HEK293 (cell line): ENCODE data around the gene BRI3BP.

Experiments used
- CTCF ChIP-seq: fragments of 450-650 bp; formaldehyde crosslinking; IDR thresholded peaks from 2 replicates; pipeline ENCODE4 v1.5.1; 2016; ENCODE audit warnings: missing biosample characterization, missing genetic modification characterization
- IKZF3 ChIP-seq: fragments of 450-650 bp; IDR thresholded peaks from 2 replicates; pipeline ENCODE4 v1.5.0; 2018; ENCODE audit warnings: missing biosample characterization, mild to moderate bottlenecking, missing genetic modification characterization, moderate library complexity
- PBX3 ChIP-seq: sonication (generic); formaldehyde crosslinking; IDR thresholded peaks from 2 replicates; pipeline ENCODE4 v1.8.1; 2022; ENCODE audit warnings: mild to moderate bottlenecking, moderate library complexity, missing genetic modification reagents
- REST ChIP-seq: fragments of 450-650 bp; formaldehyde crosslinking; IDR thresholded peaks from 2 replicates; pipeline ENCODE4 v1.5.1; 2016; ENCODE audit warnings: missing biosample characterization, missing genetic modification characterization
- ZBTB26 ChIP-seq: fragments of 450-650 bp; formaldehyde crosslinking; optimal IDR thresholded peaks from 2 replicates; pipeline ENCODE3; 2016; ENCODE audit warnings: missing biosample characterization, mild to moderate bottlenecking, missing genetic modification characterization
- ZNF121 ChIP-seq: fragments of 450-650 bp; formaldehyde crosslinking; IDR thresholded peaks from 2 replicates; pipeline ENCODE4 v1.5.1; 2016; ENCODE audit warnings: missing biosample characterization, missing genetic modification characterization
- ZXDB ChIP-seq: fragments of 450-650 bp; formaldehyde crosslinking; IDR thresholded peaks from 2 replicates; pipeline ENCODE4 v1.5.1; 2016; ENCODE audit warnings: missing biosample characterization, missing genetic modification characterization

- TF ChIP-seq ZXDB (tag by site-specific recombination), result no peak
- no peak for TF ChIP-seq CTCF (tag by site-specific recombination)
- TF ChIP-seq ZNF121 (tag by site-specific recombination), result no peak
- TF ChIP-seq PBX3 (CRISPR knock-in tag), result no peak
- TF ChIP-seq REST (tag by site-specific recombination), result no peak
- no peak for TF ChIP-seq IKZF3 (tag by site-specific recombination)
- TF ChIP-seq ZBTB26 (tag by site-specific recombination), result no peak
Measured at GRCh38 chr12:125050446-125050845, 57.0 kb downstream of the BRI3BP start.
